HepG2 (cell line): ENCODE measurements around the gene STX7. TPM values are rescaled to one million over a fixed set of nuclear protein-coding genes. Genes with fewer than 3 reads are reported as not detected.
A peak's percentile ranks its signal among the peaks of the same experiment; 100 is the strongest.

Experiments used
- AKNA ChIP-seq: sonication (generic); formaldehyde crosslinking; IDR thresholded peaks from 2 replicates; pipeline ENCODE4 v1.4.0; 2020; ENCODE audit warnings: missing genetic modification reagents, borderline replicate concordance
- CREM ChIP-seq, 2 experiments: sonication (generic) in 1 of 2; formaldehyde crosslinking in 1 of 2; IDR thresholded peaks; 2 replicates each; pipeline versions ENCODE4 v1.4.0 to v1.6.1; 2016 to 2020; ENCODE audit warnings: antibody characterized with exemption in 1 of 2, mild to moderate bottlenecking in 1 of 2, missing genetic modification reagents in 1 of 2
- DR1 ChIP-seq: sonication (generic); formaldehyde crosslinking; IDR thresholded peaks from 2 replicates; pipeline ENCODE4 v1.8.0; 2021; ENCODE audit warnings: mild to moderate bottlenecking, missing genetic modification reagents, inconsistent platforms
- EP300 ChIP-seq, 3 experiments: sonication (generic) in 1 of 3; formaldehyde crosslinking in 1 of 3; IDR thresholded peaks; 2 replicates each; pipeline versions ENCODE4 v1.5.1 to v1.6.1; 2011 to 2020; ENCODE audit warnings: low read depth in 2 of 3, low read length in 2 of 3, borderline replicate concordance in 1 of 3, improper control_type of control experiment in 1 of 3, mild to moderate bottlenecking in 1 of 3, missing genetic modification reagents in 1 of 3, moderate library complexity in 1 of 3
- HNRNPK ChIP-seq: fragments of 200-400 bp; formaldehyde crosslinking; IDR thresholded peaks from 2 replicates; pipeline ENCODE4 v1.6.1; 2018; ENCODE audit warnings: low read length, low read depth, moderate library complexity, mild to moderate bottlenecking; ENCODE audit not compliant: poor library complexity, severe bottlenecking
- IRF1 ChIP-seq: sonication (generic); formaldehyde crosslinking; IDR thresholded peaks from 2 replicates; pipeline ENCODE4 v1.4.0; 2020; ENCODE audit warnings: low read depth, mild to moderate bottlenecking, missing genetic modification reagents
- KLF11 ChIP-seq: IDR thresholded peaks from 2 replicates; pipeline ENCODE4 v1.6.1; 2016; ENCODE audit warnings: missing compliant biosample characterization
- SIX1 ChIP-seq: sonication (generic); formaldehyde crosslinking; IDR thresholded peaks from 2 replicates; pipeline ENCODE4 v1.4.0; 2020; ENCODE audit warnings: missing genetic modification reagents, borderline replicate concordance
- TBP ChIP-seq: sonication (generic); formaldehyde crosslinking; IDR thresholded peaks from 2 replicates; pipeline ENCODE4 v1.5.0; 2020; ENCODE audit warnings: missing genetic modification reagents
- TFAP4 ChIP-seq: sonication (generic); IDR thresholded peaks from 2 replicates; pipeline ENCODE4 v1.6.1; 2016; ENCODE audit warnings: low read depth, borderline replicate concordance
- TIGD3 ChIP-seq: sonication (generic); formaldehyde crosslinking; IDR thresholded peaks from 2 replicates; pipeline ENCODE4 v1.5.1; 2020; ENCODE audit warnings: mild to moderate bottlenecking, missing genetic modification reagents, borderline replicate concordance
- ZMYM3 ChIP-seq: sonication (generic); formaldehyde crosslinking; IDR thresholded peaks from 2 replicates; pipeline ENCODE4 v1.5.1; 2020; ENCODE audit warnings: mild to moderate bottlenecking, missing genetic modification reagents
- ZNF296 ChIP-seq: sonication (generic); formaldehyde crosslinking; conservative IDR thresholded peaks from 2 replicates; pipeline ENCODE4 v1.5.0; 2020; ENCODE audit warnings: mild to moderate bottlenecking, missing genetic modification reagents
- ZNF337 ChIP-seq: sonication (generic); formaldehyde crosslinking; IDR thresholded peaks from 2 replicates; pipeline ENCODE4 v1.5.1; 2020; ENCODE audit warnings: missing genetic modification reagents, low read depth, mild to moderate bottlenecking, borderline replicate concordance
- ZNF430 ChIP-seq: sonication (generic); formaldehyde crosslinking; IDR thresholded peaks from 2 replicates; pipeline ENCODE4 v1.9.0; 2021; ENCODE audit warnings: mild to moderate bottlenecking, missing genetic modification reagents
- ZNF564 ChIP-seq: sonication (generic); formaldehyde crosslinking; IDR thresholded peaks from 2 replicates; pipeline ENCODE4 v1.8.1; 2023; ENCODE audit warnings: mild to moderate bottlenecking, missing genetic modification reagents
- ZNF674 ChIP-seq: sonication (generic); formaldehyde crosslinking; IDR thresholded peaks from 2 replicates; pipeline ENCODE4 v1.5.0; 2020; ENCODE audit warnings: low read depth, mild to moderate bottlenecking, missing genetic modification reagents
- polyA plus RNA-seq, 8 experiments: library from polyadenylated mRNA; depleted of rRNA in 3 of 8; stranded (reverse) in 7 of 8; unstranded in 1 of 8; fragments of >200 nt; fragmentation: Illumina TruSeq in 4 of 8; extraction: Trizol in 4 of 8; gene quantifications; 2 replicates each; pipeline versions ENCODE4 v1.2.1 to v1.2.3, GENCODE V29; 2011 to 2016; ENCODE audit warnings: low read depth in 4 of 8, missing spikeins in 1 of 8, mixed read lengths in 1 of 8; ENCODE audit not compliant: insufficient read depth in 1 of 8
- total RNA-seq, 5 experiments: library from RNA; depleted of rRNA; stranded (reverse); fragments of >200 nt; fragmentation: Illumina TruSeq; extraction: Trizol; gene quantifications; 2 replicates each; pipeline ENCODE4 v1.2.3, GENCODE V29; 2016; ENCODE audit warnings: low read depth in 1 of 5

STX7 gene
- total and polyA plus RNA-seq, 2 of the 13 experiments (the other 11 are each of a cell fraction or from before 2014, with no cell fraction given), result 28.0 to 34.7 TPM

GRCh38 chr6:132512638-132513632 lies at the start of gene STX7 (continued):
- no peak for TF ChIP-seq TIGD3 (CRISPR knock-in tag)
- TF ChIP-seq SIX1 (CRISPR knock-in tag), result no peak
- peak; percentile 99 for TF ChIP-seq TFAP4
- peak; percentile 83 for TF ChIP-seq HNRNPK
- TF ChIP-seq IRF1 (CRISPR knock-in tag), result no peak
- TF ChIP-seq AKNA (CRISPR knock-in tag), result no peak
- TF ChIP-seq KLF11 (CRISPR knock-in tag), result peak; percentile 86
- TF ChIP-seq ZNF430 (CRISPR knock-in tag), result peak; percentile 96
- peak; percentile 67 for TF ChIP-seq DR1
- TF ChIP-seq ZNF674 (CRISPR knock-in tag), result peak; percentile 88
- TF ChIP-seq ZMYM3, result no peak; the same call in 1 of the 2 replicates
- no peak for TF ChIP-seq CREM (IDR thresholded peaks at IDR 0.05)
- TF ChIP-seq CREM (CRISPR knock-in tag; IDR thresholded peaks at IDR 0.05), result no peak
- TF ChIP-seq ZNF296, result no peak
- peak; percentile 87; the same call in 1 of the 2 replicates for TF ChIP-seq ZNF564
- TF ChIP-seq EP300 (IDR thresholded peaks at IDR 0.05; ENCODE audit: low read depth in 2 of 2, low read length in 2 of 2), result no peak
- TF ChIP-seq EP300 (CRISPR knock-in tag; IDR thresholded peaks at IDR 0.05; ENCODE audit: borderline replicate concordance), result no peak; the same call in 1 of the 2 replicates
- peak; percentile 19; the same call in 1 of the 2 replicates for TF ChIP-seq TBP (CRISPR knock-in tag)
- peak; percentile 73; the same call in 1 of the 2 replicates for TF ChIP-seq ZNF337
